ENCODE measurements around the gene PLA2G15. TPM values are rescaled to one million over a fixed set of nuclear protein-coding genes. Genes with fewer than 3 reads are reported as not detected.

The PLA2G15 gene
- total and polyA plus RNA-seq, 2 donors (not counting 1 experiment from before 2014, with no cell fraction given): 22.2 to 28.7 TPM

DNA sequence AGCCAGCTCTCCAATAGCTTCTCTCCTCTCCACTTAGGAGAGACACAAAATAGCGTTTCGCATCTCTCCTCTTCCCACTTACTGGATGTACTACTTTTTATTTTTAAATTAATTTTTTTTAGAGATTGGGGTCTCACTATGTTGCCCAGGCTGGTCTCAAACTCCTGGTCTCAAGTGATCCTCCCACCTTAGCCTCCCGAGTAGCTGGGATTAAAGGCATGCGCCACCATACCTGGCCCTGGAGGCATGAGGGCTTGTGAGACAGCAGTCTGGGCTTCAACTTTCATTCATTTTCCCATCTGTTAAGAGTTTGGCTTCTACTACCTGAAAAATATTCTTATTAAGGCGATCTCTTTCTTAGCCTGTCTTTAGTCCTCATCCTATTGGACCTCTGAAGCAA, 47.3 kb downstream of the PLA2G15 start:
- peaks cover 8% of the 10 kb centered on the region for H3K4me1 ChIP-seq (ENCODE audit: control insufficient read depth, extremely low read depth, insufficient read depth, low read length)
- no peak overlapping the region for H3K4me2 ChIP-seq (ENCODE audit: extremely low read depth, insufficient read depth, low read length)
- no peak for TF ChIP-seq EZH2 (IDR thresholded peaks at IDR 0.05; ENCODE audit: low read length, missing control alignments)
- TF ChIP-seq, protein P1, sequence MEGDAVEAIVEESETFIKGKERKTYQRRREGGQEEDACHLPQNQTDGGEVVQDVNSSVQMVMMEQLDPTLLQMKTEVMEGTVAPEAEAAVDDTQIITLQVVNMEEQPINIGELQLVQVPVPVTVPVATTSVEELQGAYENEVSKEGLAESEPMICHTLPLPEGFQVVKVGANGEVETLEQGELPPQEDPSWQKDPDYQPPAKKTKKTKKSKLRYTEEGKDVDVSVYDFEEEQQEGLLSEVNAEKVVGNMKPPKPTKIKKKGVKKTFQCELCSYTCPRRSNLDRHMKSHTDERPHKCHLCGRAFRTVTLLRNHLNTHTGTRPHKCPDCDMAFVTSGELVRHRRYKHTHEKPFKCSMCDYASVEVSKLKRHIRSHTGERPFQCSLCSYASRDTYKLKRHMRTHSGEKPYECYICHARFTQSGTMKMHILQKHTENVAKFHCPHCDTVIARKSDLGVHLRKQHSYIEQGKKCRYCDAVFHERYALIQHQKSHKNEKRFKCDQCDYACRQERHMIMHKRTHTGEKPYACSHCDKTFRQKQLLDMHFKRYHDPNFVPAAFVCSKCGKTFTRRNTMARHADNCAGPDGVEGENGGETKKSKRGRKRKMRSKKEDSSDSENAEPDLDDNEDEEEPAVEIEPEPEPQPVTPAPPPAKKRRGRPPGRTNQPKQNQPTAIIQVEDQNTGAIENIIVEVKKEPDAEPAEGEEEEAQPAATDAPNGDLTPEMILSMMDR (conservative IDR thresholded peaks at IDR 0.05 in 1 of 2, IDR thresholded peaks at IDR 0.05 in 1 of 2; ENCODE audit: low read depth in 1 of 2, low read length in 2 of 2): no peak
- no peaks in the 10 kb centered on the region for H3K27me3 ChIP-seq (ENCODE audit: control insufficient read depth, insufficient read depth, low read length)
- no peak overlapping the region for H3K9ac ChIP-seq (ENCODE audit: insufficient read depth, low read length)
- no peaks in the 10 kb centered on the region for H3K79me2 ChIP-seq (ENCODE audit: control insufficient read depth, insufficient read depth, low read length)
- H3K27ac ChIP-seq (ENCODE audit: insufficient read depth, low read length): no peak overlapping the region
- no peaks in the 10 kb centered on the region for H4K20me1 ChIP-seq (ENCODE audit: control insufficient read depth, extremely low read depth, insufficient read depth, low read length)
- H3K4me3 ChIP-seq (replicated peaks in 1 of 4; ENCODE audit: control extremely low read depth in 1 of 4, insufficient read depth in 1 of 4, low read depth in 3 of 4, low read length in 4 of 4): no peak overlapping the region
- H3K9me3 ChIP-seq (ENCODE audit: control insufficient read depth, insufficient read depth, low read depth, low read length): no peaks in the 10 kb centered on the region
- H2AFZ ChIP-seq (ENCODE audit: low read length): no peak overlapping the region
- no peak for DNase-seq (ENCODE audit: low read depth in 2 of 2)
- peaks cover 16% of the 10 kb centered on the region for H3K36me3 ChIP-seq (ENCODE audit: control insufficient read depth, insufficient read depth, low read length)

DNA sequence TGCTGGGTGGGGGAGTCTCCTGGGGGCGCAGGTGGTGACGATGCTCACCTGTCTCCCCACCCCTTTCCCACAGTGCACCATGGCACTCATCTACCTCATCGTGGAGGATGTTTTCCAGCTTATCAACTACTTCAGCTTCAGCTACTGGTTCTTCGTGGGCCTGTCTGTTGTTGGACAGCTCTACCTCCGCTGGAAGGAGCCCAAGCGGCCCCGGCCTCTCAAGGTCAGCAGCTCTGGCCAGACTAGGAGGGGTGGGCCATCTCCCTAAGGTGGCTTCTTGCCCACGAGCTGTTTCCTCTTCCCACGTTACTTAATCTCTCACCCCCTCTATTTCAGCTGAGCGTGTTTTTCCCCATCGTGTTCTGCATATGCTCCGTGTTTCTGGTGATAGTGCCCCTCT, 51.1 kb downstream of the PLA2G15 start:
- Histone ChIP-seq H4K20me1 (ENCODE audit: control insufficient read depth, extremely low read depth, insufficient read depth, low read length) (no peaks in the 10 kb centered on the region), H3K27me3 (ENCODE audit: control insufficient read depth, insufficient read depth, low read length) (no peaks in the 10 kb centered on the region), H3K79me2 (ENCODE audit: control insufficient read depth, insufficient read depth, low read length) (no peaks in the 10 kb centered on the region), H3K36me3 (ENCODE audit: control insufficient read depth, insufficient read depth, low read length) (peaks cover 21% of the 10 kb centered on the region), H3K27ac (ENCODE audit: insufficient read depth, low read length) (no peak overlapping the region), H3K4me3 (replicated peaks in 1 of 4; ENCODE audit: control extremely low read depth in 1 of 4, insufficient read depth in 1 of 4, low read depth in 3 of 4, low read length in 4 of 4) (no peak overlapping the region), H2AFZ (ENCODE audit: low read length) (no peak overlapping the region), H3K4me1 (ENCODE audit: control insufficient read depth, extremely low read depth, insufficient read depth, low read length) (peaks cover 17% of the 10 kb centered on the region), H3K9ac (ENCODE audit: insufficient read depth, low read length) (no peak overlapping the region), H3K4me2 (ENCODE audit: extremely low read depth, insufficient read depth, low read length) (no peak overlapping the region), H3K9me3 (ENCODE audit: control insufficient read depth, insufficient read depth, low read depth, low read length) (no peaks in the 10 kb centered on the region)
- DNase-seq (ENCODE audit: low read depth in 2 of 2): no peak
- TF ChIP-seq, protein P1 (conservative IDR thresholded peaks at IDR 0.05 in 1 of 2, IDR thresholded peaks at IDR 0.05 in 1 of 2; ENCODE audit: low read depth in 1 of 2, low read length in 2 of 2): no peak
- no peak for TF ChIP-seq EZH2 (IDR thresholded peaks at IDR 0.05; ENCODE audit: low read length, missing control alignments)

DNA sequence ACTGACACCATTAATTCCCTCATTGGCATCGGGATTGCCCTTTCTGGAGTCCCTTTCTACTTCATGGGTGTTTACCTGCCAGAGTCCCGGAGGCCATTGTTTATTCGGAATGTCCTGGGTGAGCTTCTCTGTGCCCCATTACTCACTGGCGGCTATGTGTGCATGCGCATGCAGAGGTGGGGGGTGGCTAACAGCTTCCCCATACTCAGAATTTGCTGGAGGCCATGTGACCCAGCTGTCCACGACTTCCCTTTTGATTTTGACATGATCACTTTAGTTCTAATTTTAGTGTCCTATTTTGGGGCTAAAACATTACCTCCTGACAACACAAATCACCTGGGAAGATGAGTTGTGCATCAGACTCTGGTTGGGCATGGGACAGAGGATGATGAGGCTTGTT, 51.5 kb downstream of the PLA2G15 start:
- TF ChIP-seq, protein P1 (conservative IDR thresholded peaks at IDR 0.05 in 1 of 2, IDR thresholded peaks at IDR 0.05 in 1 of 2; ENCODE audit: low read depth in 1 of 2, low read length in 2 of 2): no peak
- no peak for TF ChIP-seq EZH2 (IDR thresholded peaks at IDR 0.05; ENCODE audit: low read length, missing control alignments)

More for the DNA sequence above, 51.5 kb downstream of the PLA2G15 start:
- Histone ChIP-seq H4K20me1 (ENCODE audit: control insufficient read depth, extremely low read depth, insufficient read depth, low read length) (no peaks in the 10 kb centered on the region), H3K79me2 (ENCODE audit: control insufficient read depth, insufficient read depth, low read length) (no peaks in the 10 kb centered on the region), H3K27ac (ENCODE audit: insufficient read depth, low read length) (no peak overlapping the region), H3K4me3 (replicated peaks in 1 of 4; ENCODE audit: control extremely low read depth in 1 of 4, insufficient read depth in 1 of 4, low read depth in 3 of 4, low read length in 4 of 4) (no peak overlapping the region), H2AFZ (ENCODE audit: low read length) (no peak overlapping the region), H3K36me3 (ENCODE audit: control insufficient read depth, insufficient read depth, low read length) (peaks cover 19% of the 10 kb centered on the region), H3K27me3 (ENCODE audit: control insufficient read depth, insufficient read depth, low read length) (no peaks in the 10 kb centered on the region), H3K9ac (ENCODE audit: insufficient read depth, low read length) (no peak overlapping the region), H3K9me3 (ENCODE audit: control insufficient read depth, insufficient read depth, low read depth, low read length) (no peaks in the 10 kb centered on the region), H3K4me2 (ENCODE audit: extremely low read depth, insufficient read depth, low read length) (no peak overlapping the region), H3K4me1 (ENCODE audit: control insufficient read depth, extremely low read depth, insufficient read depth, low read length) (peaks cover 17% of the 10 kb centered on the region)
- DNase-seq (ENCODE audit: low read depth in 2 of 2): no peak

Data from fibroblast of lung (primary cell).